ENCODE data around the gene KCTD11. TPM values are rescaled to one million over a fixed set of nuclear protein-coding genes. Genes with fewer than 3 reads are reported as not detected.
A peak's percentile ranks its signal among the peaks of the same experiment; 100 is the strongest.

Gene KCTD11
- total RNA-seq, 1 donor from 2014 or later, result 7.9 TPM

DNA sequence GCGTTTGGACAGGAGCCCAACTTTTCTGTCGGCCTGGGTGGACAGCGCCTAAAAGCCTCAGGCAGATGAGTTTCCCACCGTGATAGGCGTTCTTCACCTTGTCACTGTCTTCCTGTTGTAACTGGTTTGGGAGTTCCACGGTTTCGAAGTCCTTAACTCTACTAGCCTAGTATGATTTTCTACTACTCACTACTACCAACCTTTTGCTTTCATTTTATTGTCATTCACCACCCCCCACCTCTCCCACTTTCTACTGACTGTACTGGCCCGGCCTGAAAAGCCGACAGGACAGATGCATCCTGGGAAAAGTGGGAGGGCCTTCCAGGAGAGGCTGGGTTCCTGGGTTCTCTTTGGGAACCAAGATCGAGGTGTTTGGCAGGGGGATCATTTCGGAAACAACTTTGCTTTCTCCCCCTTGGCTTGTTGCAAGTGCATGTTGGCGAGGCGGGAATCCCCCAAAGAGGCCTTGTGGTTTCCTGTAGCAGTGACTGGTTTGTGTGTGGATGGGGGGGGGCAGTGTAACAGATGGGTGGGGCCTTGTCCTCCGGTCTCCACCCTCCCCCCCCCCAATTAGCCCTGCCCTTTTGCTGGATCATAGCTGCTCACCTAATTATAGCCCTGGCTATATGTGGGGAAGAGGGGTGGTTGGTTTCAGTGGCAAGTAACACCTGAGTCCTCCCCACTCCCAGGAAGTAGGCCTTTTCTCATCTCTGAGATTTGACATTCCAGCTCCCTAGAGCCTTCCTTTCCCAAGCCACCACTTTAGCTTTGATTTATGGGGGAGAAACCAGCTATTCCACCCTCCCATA lies 43.1 kb upstream of the KCTD11 start:
- TF ChIP-seq, protein P1, sequence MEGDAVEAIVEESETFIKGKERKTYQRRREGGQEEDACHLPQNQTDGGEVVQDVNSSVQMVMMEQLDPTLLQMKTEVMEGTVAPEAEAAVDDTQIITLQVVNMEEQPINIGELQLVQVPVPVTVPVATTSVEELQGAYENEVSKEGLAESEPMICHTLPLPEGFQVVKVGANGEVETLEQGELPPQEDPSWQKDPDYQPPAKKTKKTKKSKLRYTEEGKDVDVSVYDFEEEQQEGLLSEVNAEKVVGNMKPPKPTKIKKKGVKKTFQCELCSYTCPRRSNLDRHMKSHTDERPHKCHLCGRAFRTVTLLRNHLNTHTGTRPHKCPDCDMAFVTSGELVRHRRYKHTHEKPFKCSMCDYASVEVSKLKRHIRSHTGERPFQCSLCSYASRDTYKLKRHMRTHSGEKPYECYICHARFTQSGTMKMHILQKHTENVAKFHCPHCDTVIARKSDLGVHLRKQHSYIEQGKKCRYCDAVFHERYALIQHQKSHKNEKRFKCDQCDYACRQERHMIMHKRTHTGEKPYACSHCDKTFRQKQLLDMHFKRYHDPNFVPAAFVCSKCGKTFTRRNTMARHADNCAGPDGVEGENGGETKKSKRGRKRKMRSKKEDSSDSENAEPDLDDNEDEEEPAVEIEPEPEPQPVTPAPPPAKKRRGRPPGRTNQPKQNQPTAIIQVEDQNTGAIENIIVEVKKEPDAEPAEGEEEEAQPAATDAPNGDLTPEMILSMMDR (conservative IDR thresholded peaks at IDR 0.05), result no peak
- peak; percentile 38 for DNase-seq (ENCODE audit: low read depth, low spot score)
- H3K9me3 Mint-ChIP-seq, result no peaks in the 10 kb centered on the region

DNA sequence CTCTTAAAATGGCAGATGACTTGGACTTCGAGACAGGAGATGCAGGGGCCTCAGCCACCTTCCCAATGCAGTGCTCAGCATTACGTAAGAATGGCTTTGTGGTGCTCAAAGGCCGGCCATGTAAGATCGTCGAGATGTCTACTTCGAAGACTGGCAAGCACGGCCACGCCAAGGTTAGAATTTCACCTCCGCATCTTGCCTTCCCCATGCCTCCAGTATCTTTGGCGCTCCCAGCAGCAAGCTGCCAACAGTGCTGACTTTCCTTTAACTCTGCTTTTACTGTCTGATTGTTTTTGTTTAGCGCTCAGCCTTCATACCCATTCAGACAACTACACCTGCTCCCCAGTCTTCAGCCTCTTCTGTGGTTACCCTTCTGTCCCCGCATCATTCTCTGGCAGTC lies 42.3 kb upstream of the KCTD11 start:
- TF ChIP-seq, protein P1 (conservative IDR thresholded peaks at IDR 0.05), result no peak
- Mint-ChIP-seq H3K4me1 (peaks cover 62% of the 10 kb centered on the region), H3K4me3 (peak overlapping the region; percentile 99), H3K27me3 (ENCODE audit: low read depth) (peaks cover 10% of the 10 kb centered on the region), H3K36me3 (ENCODE audit: low read depth) (peaks cover 32% of the 10 kb centered on the region), H3K9me3 (no peaks in the 10 kb centered on the region), H3K27ac (ENCODE audit: unreplicated experiment) (no peak overlapping the region)
- no peak for DNase-seq (ENCODE audit: low read depth, low spot score)

More for the DNA sequence above, 43.1 kb upstream of the KCTD11 start:
- Mint-ChIP-seq H3K27ac (ENCODE audit: unreplicated experiment) (peak overlapping the region; percentile 98), H3K27me3 (ENCODE audit: low read depth) (peaks cover 8% of the 10 kb centered on the region), H3K4me1 (peaks cover 54% of the 10 kb centered on the region), H3K36me3 (ENCODE audit: low read depth) (peaks cover 32% of the 10 kb centered on the region), H3K4me3 (peak overlapping the region; percentile 99)

GRCh38 chr17:7311110-7311705 lies 40.8 kb upstream of the KCTD11 start:
- TF ChIP-seq, protein P1 (conservative IDR thresholded peaks at IDR 0.05), result no peak
- H3K27ac Mint-ChIP-seq (ENCODE audit: unreplicated experiment), result no peak overlapping the region
- DNase-seq (ENCODE audit: low read depth, low spot score), result no peak
- H3K36me3 Mint-ChIP-seq (ENCODE audit: low read depth), result peaks cover 32% of the 10 kb centered on the region
- peaks cover 63% of the 10 kb centered on the region for H3K4me1 Mint-ChIP-seq
- no peaks in the 10 kb centered on the region for H3K9me3 Mint-ChIP-seq
- H3K27me3 Mint-ChIP-seq (ENCODE audit: low read depth), result peaks cover 10% of the 10 kb centered on the region
- H3K4me3 Mint-ChIP-seq, result peak overlapping the region; percentile 99

GRCh38 chr17:7312432-7313087 lies 39.4 kb upstream of the KCTD11 start:
- Mint-ChIP-seq H3K27ac (ENCODE audit: unreplicated experiment) (peak overlapping the region; percentile 86), H3K4me3 (peak overlapping the region; percentile 99), H3K27me3 (ENCODE audit: low read depth) (peaks cover 13% of the 10 kb centered on the region), H3K9me3 (no peaks in the 10 kb centered on the region), H3K36me3 (ENCODE audit: low read depth) (peaks cover 32% of the 10 kb centered on the region), H3K4me1 (peaks cover 57% of the 10 kb centered on the region)
- DNase-seq (ENCODE audit: low read depth, low spot score), result no peak
- TF ChIP-seq, protein P1 (conservative IDR thresholded peaks at IDR 0.05), result no peak

- Mint-ChIP-seq H3K27me3 (ENCODE audit: low read depth) (peaks cover 13% of the 10 kb centered on the region), H3K4me3 (peak overlapping the region; percentile 99), H3K27ac (ENCODE audit: unreplicated experiment) (peak overlapping the region; percentile 86), H3K36me3 (ENCODE audit: low read depth) (peaks cover 32% of the 10 kb centered on the region), H3K4me1 (peaks cover 57% of the 10 kb centered on the region), H3K9me3 (no peaks in the 10 kb centered on the region)
- no peak for DNase-seq (ENCODE audit: low read depth, low spot score)
- TF ChIP-seq, protein P1 (conservative IDR thresholded peaks at IDR 0.05), result peak; percentile 49
These were observed 38.7 kb upstream of the KCTD11 start for GRCh38 chr17:7313088-7313889.
